MCF 10A (cell line): ENCODE data around the gene TCN2. TPM values are rescaled to one million over a fixed set of nuclear protein-coding genes. Genes with fewer than 3 reads are reported as not detected.

Experiments
- BruUV-seq: library from RNA; stranded (reverse); fragments of 400-500 nt; replicated peaks from 2 replicates; lab custom pipeline; 2021; lab: Mats Ljungman, UMichigan
- CTCF ChIA-PET: fragments of 300-600 bp; sonication (Branson Sonifier 250); formaldehyde crosslinking; extraction: SDS; loops from one replicate; lab custom pipeline; 2021; ENCODE audit warnings: antibody characterized with exemption, inconsistent platforms; lab: Yijun Ruan, JAX
- POLR2A ChIA-PET: fragments of 300-600, 350-650 bp; sonication (Branson Sonifier 250); formaldehyde crosslinking; extraction: SDS; loops from one replicate; lab custom pipeline; 2020; ENCODE audit warnings: antibody characterized with exemption, inconsistent platforms; lab: Yijun Ruan, JAX
- DNase-seq: peaks from one replicate; pipeline ENCODE4 v3.0.0-alpha.2; 2018; ENCODE audit not compliant: unreplicated experiment
- H3K27ac Mint-ChIP-seq: one replicate; pipeline ENCODE4 v1.8.0; 2022; ENCODE audit warnings: mild to moderate bottlenecking, low read depth, mixed read lengths; ENCODE audit not compliant: unreplicated experiment
- H3K27me3 Mint-ChIP-seq: one replicate; pipeline ENCODE4 v1.8.0; 2022; ENCODE audit warnings: mixed read lengths; ENCODE audit not compliant: insufficient read depth, unreplicated experiment
- H3K36me3 Mint-ChIP-seq: one replicate; pipeline ENCODE4 v1.8.0; 2022; ENCODE audit warnings: mild to moderate bottlenecking, moderate library complexity, mixed read lengths; ENCODE audit not compliant: insufficient read depth, unreplicated experiment
- H3K4me1 Mint-ChIP-seq: one replicate; pipeline ENCODE4 v1.8.0; 2022; ENCODE audit warnings: mixed read lengths; ENCODE audit not compliant: insufficient read depth, unreplicated experiment
- H3K4me3 Mint-ChIP-seq: one replicate; pipeline ENCODE4 v1.8.0; 2022; ENCODE audit warnings: mild to moderate bottlenecking, moderate library complexity, mixed read lengths; ENCODE audit not compliant: unreplicated experiment
- H3K9me3 Mint-ChIP-seq: one replicate; pipeline ENCODE4 v1.8.0; 2022; ENCODE audit warnings: mixed read lengths; ENCODE audit not compliant: unreplicated experiment
- CTCF ChIP-seq: fragments of 200-600 bp; IDR thresholded peaks from one replicate; pipeline ENCODE4 v1.8.0; 2022; ENCODE audit warnings: antibody characterized with exemption, mild to moderate bottlenecking; ENCODE audit not compliant: unreplicated experiment
- intact Hi-C: fragments of 100-400 bp; cut with micrococcal nuclease; formaldehyde crosslinking; loops from 2 replicates; pipeline ENCODE4 v1.14.1; 2022
- total RNA-seq: library from RNA; stranded (reverse); gene quantifications from 2 replicates; pipeline ENCODE4 v1.2.3, GENCODE V29; 2022

Gene TCN2
- total RNA-seq, 1 experiment from 2014 or later: 1.4 TPM

- Mint-ChIP-seq H3K36me3 (no peaks in the 10 kb centered on the region), H3K4me1 (peaks cover under 1% of the 10 kb centered on the region), H3K27ac (no peak overlapping the region), H3K4me3 (no peak overlapping the region), H3K27me3 (no peaks in the 10 kb centered on the region), H3K9me3 (no peaks in the 10 kb centered on the region)
- POLR2A ChIA-PET: no interaction called here
- no peak for DNase-seq
- intact Hi-C loops: no loop called here
- TF ChIP-seq CTCF: no peak
- CTCF ChIA-PET: interaction anchor here (0.7 to 1.4 kb wide), 4 partner anchors 12 to 628 kb away, joined by 3 to 9 read pairs (median 4); partner anchors contain the start of gene PES1
- no TSS peak for BruUV-seq
Observed at GRCh38 chr22:30603801-30604200, 3.2 kb upstream of the TCN2 start.

- intact Hi-C loops: no loop called here
- Mint-ChIP-seq H3K9me3 (no peaks in the 10 kb centered on the region), H3K27ac (no peak overlapping the region), H3K36me3 (no peaks in the 10 kb centered on the region), H3K27me3 (no peaks in the 10 kb centered on the region), H3K4me1 (peaks cover 9% of the 10 kb centered on the region), H3K4me3 (no peak overlapping the region)
- CTCF ChIA-PET: interaction anchor here (0.6 to 1.4 kb wide), 8 partner anchors 11 to 773 kb away, joined by 3 to 9 read pairs (median 4); partner anchors contain the start of gene PES1
- BruUV-seq: no TSS peak
- DNase-seq: no peak
- POLR2A ChIA-PET: no interaction called here
- TF ChIP-seq CTCF: no peak
Observed at GRCh38 chr22:30604723-30605122, 2.3 kb upstream of the TCN2 start.

- ChIA-PET CTCF (interaction anchor here (0.5 to 2.8 kb wide), 11 partner anchors 9 to 368 kb away, joined by 3 to 11 read pairs (median 4); no protein-coding TSS in a partner anchor), POLR2A (interaction anchor here (0.7 to 5.3 kb wide), 4 partner anchors 10 to 179 kb away, joined by 3 to 30 read pairs (median 3); partner anchors contain the start of gene PES1)
- no TSS peak for BruUV-seq
- Mint-ChIP-seq H3K4me3 (no peak overlapping the region), H3K4me1 (peaks cover 9% of the 10 kb centered on the region), H3K9me3 (no peaks in the 10 kb centered on the region), H3K27me3 (no peaks in the 10 kb centered on the region), H3K27ac (no peak overlapping the region), H3K36me3 (no peaks in the 10 kb centered on the region)
- intact Hi-C loops: no loop called here
- TF ChIP-seq CTCF: peak; percentile 61
- peak; percentile 59 for DNase-seq
Observed at GRCh38 chr22:30605449-30606110, 1.4 kb upstream of the TCN2 start.

- Mint-ChIP-seq H3K27ac (peak overlapping the region; percentile 58), H3K36me3 (no peaks in the 10 kb centered on the region), H3K27me3 (no peaks in the 10 kb centered on the region), H3K4me3 (peak overlapping the region; percentile 80), H3K9me3 (no peaks in the 10 kb centered on the region), H3K4me1 (peaks cover 9% of the 10 kb centered on the region)
- CTCF ChIA-PET: interaction anchor here (0.6 to 2.8 kb wide), 6 partner anchors 19 to 161 kb away, joined by 3 to 11 read pairs (median 4); no protein-coding TSS in a partner anchor
- intact Hi-C loops: no loop called here
- DNase-seq: no peak
- no peak for TF ChIP-seq CTCF
- BruUV-seq: no TSS peak
- POLR2A ChIA-PET: interaction anchor here (0.6 to 5.3 kb wide), 3 partner anchors 15 to 1076 kb away, joined by 3 to 30 read pairs (median 4); partner anchors contain the start of gene PES1
Observed at GRCh38 chr22:30607300-30607930, 441 bp downstream of the TCN2 start.
